ENCODE measurements around the gene GOLGA6A. TPM values are rescaled to one million over a fixed set of nuclear protein-coding genes. Genes with fewer than 3 reads are reported as not detected.
"Not testable (repeated sequence)": the region's sequence is repeated elsewhere in the genome, so short reads cannot be mapped to it uniquely, and the experiment has no call there.

The GOLGA6A gene
- total RNA-seq (under 1 TPM in 1 of 2 donors, not detected in 1; 0.14 TPM), polyA plus RNA-seq (under 1 TPM in 1 of 2 donors, not detected in 1; 0.03 TPM)
- long read RNA-seq, donor 1: 0 reads
- long read RNA-seq, donor 2: 0 reads
- long read RNA-seq, donor 3: 0 reads
- long read RNA-seq, donor 4: 0 reads
- long read RNA-seq, donor 5: 0 reads

GRCh38 chr15:74082450-74082849 lies at the start of gene GOLGA6A:
Gene GOLGA6A (minus strand): TSS chr15:74082550. CDS start chr15:74082509, 41 bp downstream.
- not testable (repeated sequence) for H3K4me1 ChIP-seq (ENCODE audit: control insufficient read depth in 5 of 5, insufficient read depth in 5 of 5, low read length in 5 of 5); H3K36me3 ChIP-seq (ENCODE audit: control insufficient read depth in 4 of 4, insufficient read depth in 4 of 4, low read length in 4 of 4); H3K27me3 ChIP-seq (ENCODE audit: control insufficient read depth in 3 of 3, insufficient read depth in 3 of 3, low read length in 2 of 3); H3K27ac ChIP-seq (ENCODE audit: low read depth in 1 of 2, low read length in 1 of 2); H3K9me3 ChIP-seq (ENCODE audit: control insufficient read depth in 4 of 4, insufficient read depth in 3 of 4, low read length in 3 of 4); H3K9ac ChIP-seq (ENCODE audit: insufficient read depth in 1 of 2, low read length in 2 of 2); ATAC-seq (ENCODE audit: insufficient read depth, low FRiP score); H3K4me3 ChIP-seq; DNase-seq
- no CpG with 5 or more reads among the region's 7 CpGs for WGBS, 2 donors

- H3K9me3 ChIP-seq (ENCODE audit: control insufficient read depth in 4 of 4, insufficient read depth in 3 of 4, low read length in 3 of 4): peaks cover 0 to 8% (median 0%) of the 10 kb centered on the region in 4 donors
- peak overlapping the region in 1 of 2 donors; percentile 22 for H3K27ac ChIP-seq (ENCODE audit: low read depth in 1 of 2, low read length in 1 of 2)
- no peak for ATAC-seq (ENCODE audit: insufficient read depth, low FRiP score)
- no peaks in the 10 kb centered on the region for H3K36me3 ChIP-seq (ENCODE audit: control insufficient read depth in 4 of 4, insufficient read depth in 4 of 4, low read length in 4 of 4)
- peaks cover 0 to 36% (median 18%) of the 10 kb centered on the region in 5 donors for H3K4me1 ChIP-seq (ENCODE audit: control insufficient read depth in 5 of 5, insufficient read depth in 5 of 5, low read length in 5 of 5)
- DNase-seq: peak in 2 of 3 donors; percentile 4 to 40
- H3K27me3 ChIP-seq (ENCODE audit: control insufficient read depth in 3 of 3, insufficient read depth in 3 of 3, low read length in 2 of 3): peaks cover 8 to 84% (median 68%) of the 10 kb centered on the region in 3 donors
- no peak overlapping the region for H3K4me3 ChIP-seq
- no peak for TF ChIP-seq CTCF (IDR thresholded peaks at IDR 0.05; ENCODE audit: control extremely low read depth, extremely low read depth)
- no peak overlapping the region for H3K9ac ChIP-seq (ENCODE audit: insufficient read depth in 1 of 2, low read length in 2 of 2)
- 22 to 26% methylated on average over 20 of the region's 20 CpGs for whole genome bisulfite sequencing, 2 donors
Measured at GRCh38 chr15:74131628-74132413, 49.5 kb upstream of the GOLGA6A start.

GRCh38 chr15:74130849-74131627 lies 48.7 kb upstream of the GOLGA6A start:
- Histone ChIP-seq H3K27me3 (ENCODE audit: control insufficient read depth in 3 of 3, insufficient read depth in 3 of 3, low read length in 2 of 3) (peaks cover 8 to 90% (median 70%) of the 10 kb centered on the region in 3 donors), H3K4me3 (no peak overlapping the region), H3K9ac (ENCODE audit: insufficient read depth in 1 of 2, low read length in 2 of 2) (no peak overlapping the region), H3K4me1 (ENCODE audit: control insufficient read depth in 5 of 5, insufficient read depth in 5 of 5, low read length in 5 of 5) (peaks cover 0 to 34% (median 18%) of the 10 kb centered on the region in 5 donors), H3K27ac (ENCODE audit: low read depth in 1 of 2, low read length in 1 of 2) (peak overlapping the region in 1 of 2 donors; percentile 10), H3K9me3 (ENCODE audit: control insufficient read depth in 4 of 4, insufficient read depth in 3 of 4, low read length in 3 of 4) (peaks cover 0 to 8% (median 0%) of the 10 kb centered on the region in 4 donors), H3K36me3 (ENCODE audit: control insufficient read depth in 4 of 4, insufficient read depth in 4 of 4, low read length in 4 of 4) (no peaks in the 10 kb centered on the region)
- WGBS, 2 donors: 11 to 28% methylated on average over 28 of the region's 28 CpGs
- no peak for ATAC-seq (ENCODE audit: insufficient read depth, low FRiP score)
- TF ChIP-seq CTCF (IDR thresholded peaks at IDR 0.05; ENCODE audit: control extremely low read depth, extremely low read depth): no peak
- no peak for DNase-seq

Measured in lung (tissue), 16 donors.